Body of pancreas (tissue), 4 donors: ENCODE data around the gene CHST8. TPM values are rescaled to one million over a fixed set of nuclear protein-coding genes. Genes with fewer than 3 reads are reported as not detected.

ENCODE experiments used
- ATAC-seq: fragments of 150-250 bp; one replicate; pipeline ENCODE4 v1.9.1; 2016
- DNase-seq, 4 donors: peaks; one replicate each; pipeline ENCODE4 v3.0.0-alpha.2; 2019
- H3K27ac ChIP-seq, 4 donors: fragments of 200-600 bp; sonication (generic); 1 replicate in 3 of 4; 2 replicates in 1 of 4; pipeline versions ENCODE4 v1.5.1 to v1.6.1; 2016 to 2019; ENCODE audit warnings: mild to moderate bottlenecking in 1 of 4, mixed read lengths in 1 of 4, moderate library complexity in 1 of 4
- H3K27me3 ChIP-seq, 2 donors: fragments of 200-600 bp; sonication (generic); one replicate each; pipeline ENCODE4 v1.6.0; 2016; ENCODE audit warnings: mild to moderate bottlenecking in 1 of 2
- H3K36me3 ChIP-seq, 2 donors: fragments of 200-600 bp; sonication (generic); replicated peaks in 1 of 2; 2 replicates each; pipeline ENCODE4 v1.5.1; 2016; ENCODE audit warnings: low read depth in 2 of 2; ENCODE audit not compliant: insufficient read depth in 1 of 2
- H3K4me1 ChIP-seq: fragments of 200-600 bp; sonication (generic); one replicate; pipeline ENCODE4 v1.6.0; 2016
- H3K4me3 ChIP-seq, 2 donors: fragments of 200-600 bp; sonication (generic); 1 replicate in 1 of 2; 2 replicates in 1 of 2; pipeline ENCODE4 v1.5.1; 2016 to 2019
- H3K9me3 ChIP-seq, 3 donors: fragments of 200-600 bp; sonication (generic); 1 replicate in 2 of 3; 2 replicates in 1 of 3; pipeline ENCODE4 v1.5.1; 2016
- POLR2A ChIP-seq, 3 donors: fragments of 450-650 bp; IDR thresholded peaks; one replicate each; pipeline ENCODE4 v1.6.1; 2016; ENCODE audit warnings: antibody characterized with exemption in 3 of 3, mild to moderate bottlenecking in 2 of 3
- WGBS, 2 donors: methylation state at CpG; one replicate each; pipeline ENCODE4 v1.1.5; 2017; 5-methylcytosine and 5-hydroxymethylcytosine counted together
- intact Hi-C: fragments of 100-400 bp; cut with DNase I; formaldehyde crosslinking; loops from one replicate; pipeline ENCODE4 v1.15.1; 2023
- total RNA-seq, 2 donors: library from RNA; depleted of rRNA; stranded (reverse); fragments of >200 nt; gene quantifications; one replicate each; pipeline ENCODE4 v1.1.0, GENCODE V29; 2016
- TF ChIP-seq, protein P1 (sequence below), 7 experiments: fragments of 450-650 bp in 4 of 7; fragments of 200-600 bp in 3 of 7; sonication (generic) in 3 of 7; IDR thresholded peaks; one replicate each; pipeline ENCODE4 v1.5.1; 2016 to 2019; ENCODE audit warnings: antibody characterized with exemption in 7 of 7

CHST8 gene
- total RNA-seq, 2 donors from 2014 or later, result 0.26 TPM; not detected in 1

DNA sequence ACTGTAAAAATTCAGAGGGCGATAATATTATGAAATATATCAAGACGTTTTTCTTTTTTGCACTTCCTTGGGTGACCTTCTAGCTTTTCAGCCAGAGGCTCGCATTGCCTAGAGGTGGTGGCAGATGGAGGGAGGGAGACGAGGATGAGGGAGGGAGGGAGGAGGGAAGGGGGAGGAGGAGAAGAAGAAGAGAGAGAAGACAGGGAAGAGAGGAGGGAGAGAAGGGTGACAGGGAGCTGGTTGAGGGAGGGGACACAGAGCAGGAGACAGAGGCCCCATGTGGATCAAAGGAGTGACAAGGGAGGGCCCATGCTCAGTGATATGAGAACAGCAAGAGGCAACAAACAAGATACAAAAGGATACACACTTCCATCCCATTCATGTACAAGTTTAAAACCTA lies 166.9 kb downstream of the CHST8 start:
- H3K36me3 ChIP-seq, result no peaks in the 10 kb centered on the region
- DNase-seq (no peak), ATAC-seq (no peak)
- H3K9me3 ChIP-seq, result no peaks in the 10 kb centered on the region
- H3K4me1 ChIP-seq, result no peaks in the 10 kb centered on the region
- 47 to 60% methylated on average over 4 of the region's 4 CpGs for WGBS, 2 donors
- TF ChIP-seq POLR2A (IDR thresholded peaks at IDR 0.05), result no peak
- TF ChIP-seq, protein P1, sequence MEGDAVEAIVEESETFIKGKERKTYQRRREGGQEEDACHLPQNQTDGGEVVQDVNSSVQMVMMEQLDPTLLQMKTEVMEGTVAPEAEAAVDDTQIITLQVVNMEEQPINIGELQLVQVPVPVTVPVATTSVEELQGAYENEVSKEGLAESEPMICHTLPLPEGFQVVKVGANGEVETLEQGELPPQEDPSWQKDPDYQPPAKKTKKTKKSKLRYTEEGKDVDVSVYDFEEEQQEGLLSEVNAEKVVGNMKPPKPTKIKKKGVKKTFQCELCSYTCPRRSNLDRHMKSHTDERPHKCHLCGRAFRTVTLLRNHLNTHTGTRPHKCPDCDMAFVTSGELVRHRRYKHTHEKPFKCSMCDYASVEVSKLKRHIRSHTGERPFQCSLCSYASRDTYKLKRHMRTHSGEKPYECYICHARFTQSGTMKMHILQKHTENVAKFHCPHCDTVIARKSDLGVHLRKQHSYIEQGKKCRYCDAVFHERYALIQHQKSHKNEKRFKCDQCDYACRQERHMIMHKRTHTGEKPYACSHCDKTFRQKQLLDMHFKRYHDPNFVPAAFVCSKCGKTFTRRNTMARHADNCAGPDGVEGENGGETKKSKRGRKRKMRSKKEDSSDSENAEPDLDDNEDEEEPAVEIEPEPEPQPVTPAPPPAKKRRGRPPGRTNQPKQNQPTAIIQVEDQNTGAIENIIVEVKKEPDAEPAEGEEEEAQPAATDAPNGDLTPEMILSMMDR (IDR thresholded peaks at IDR 0.05), result no peak
- no peak overlapping the region for H3K4me3 ChIP-seq
- intact Hi-C loops, result no loop called here
- H3K27me3 ChIP-seq, result no peaks in the 10 kb centered on the region
- no peak overlapping the region for H3K27ac ChIP-seq

DNA sequence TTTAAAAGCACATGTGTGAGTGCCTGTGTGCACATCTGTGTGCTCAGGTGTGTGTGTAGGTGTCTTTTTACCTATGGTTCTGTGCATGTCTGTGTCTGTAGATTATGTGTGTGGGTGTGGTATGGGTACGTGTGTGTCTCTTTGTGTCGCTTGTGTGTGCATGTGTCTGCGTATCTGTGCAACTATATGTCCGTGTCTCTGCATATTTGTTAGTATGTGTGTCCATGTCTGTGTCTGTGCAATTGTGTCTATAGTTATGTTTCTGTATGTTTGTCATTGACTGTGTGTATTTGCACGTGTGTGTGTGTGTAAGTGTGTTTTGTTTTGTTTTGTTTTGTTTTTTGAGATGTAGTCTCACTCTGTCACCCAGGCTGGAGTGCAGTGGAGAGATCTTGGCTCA lies 167.6 kb downstream of the CHST8 start:
- TF ChIP-seq, protein P1 (IDR thresholded peaks at IDR 0.05), result no peak
- TF ChIP-seq POLR2A (IDR thresholded peaks at IDR 0.05), result no peak
- Histone ChIP-seq H3K36me3 (no peaks in the 10 kb centered on the region), H3K4me1 (no peaks in the 10 kb centered on the region), H3K27ac (no peak overlapping the region), H3K4me3 (no peak overlapping the region), H3K9me3 (no peaks in the 10 kb centered on the region), H3K27me3 (no peaks in the 10 kb centered on the region)
- intact Hi-C loops, result no loop called here
- no peak for ATAC-seq
- DNase-seq, result no peak
- WGBS, 2 donors, result 68 to 75% methylated on average over 5 of the region's 5 CpGs

DNA sequence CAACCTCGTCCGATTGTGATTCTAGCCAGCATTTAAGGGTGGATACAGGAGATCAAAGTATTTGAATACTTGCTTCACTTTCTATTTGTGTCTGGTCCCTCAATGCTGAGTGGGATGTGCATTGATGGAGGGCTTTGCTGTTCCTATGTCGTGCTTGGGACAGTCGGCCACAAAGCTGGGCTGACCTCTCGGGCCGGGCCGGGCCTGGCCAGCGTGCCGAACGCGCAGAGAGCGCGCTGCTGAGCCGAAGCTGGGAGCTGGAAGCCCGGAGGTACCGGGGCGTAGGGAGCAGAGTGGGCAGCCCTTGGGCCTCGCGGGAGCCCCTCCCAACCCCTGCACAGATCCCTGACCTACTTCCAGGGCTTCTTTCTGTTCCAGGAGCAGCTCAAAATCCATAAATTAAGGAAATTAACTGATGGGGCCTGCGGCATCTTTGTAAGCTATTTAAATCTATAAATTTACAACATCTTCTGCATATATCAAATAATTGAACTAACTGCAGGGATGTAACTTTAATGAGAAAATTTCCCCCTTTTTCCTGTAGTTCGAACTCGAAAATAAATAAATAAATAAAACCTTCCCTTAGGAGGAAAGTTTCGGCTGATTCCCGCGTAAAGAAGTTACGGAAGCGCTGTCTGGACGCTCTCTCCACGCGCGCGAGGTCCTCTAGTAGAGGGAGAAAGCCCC lies 173.1 kb downstream of the CHST8 start:
- H3K9me3 ChIP-seq, result no peaks in the 10 kb centered on the region
- DNase-seq (no peak), ATAC-seq (no peak)
- H3K4me3 ChIP-seq, result peak overlapping the region in 1 of 2 donors; percentile 70
- WGBS, 2 donors, result 21 to 29% methylated on average over 25 to 32 of the region's 32 CpGs
- H3K27me3 ChIP-seq, result no peaks in the 10 kb centered on the region
- no peaks in the 10 kb centered on the region for H3K36me3 ChIP-seq
- intact Hi-C loops, result no loop called here
- peaks cover 32% of the 10 kb centered on the region for H3K4me1 ChIP-seq
- TF ChIP-seq, protein P1 (IDR thresholded peaks at IDR 0.05), result no peak
- no peak for TF ChIP-seq POLR2A (IDR thresholded peaks at IDR 0.05)
- peak overlapping the region; percentile 87 to 94 (median 91) for H3K27ac ChIP-seq

DNA sequence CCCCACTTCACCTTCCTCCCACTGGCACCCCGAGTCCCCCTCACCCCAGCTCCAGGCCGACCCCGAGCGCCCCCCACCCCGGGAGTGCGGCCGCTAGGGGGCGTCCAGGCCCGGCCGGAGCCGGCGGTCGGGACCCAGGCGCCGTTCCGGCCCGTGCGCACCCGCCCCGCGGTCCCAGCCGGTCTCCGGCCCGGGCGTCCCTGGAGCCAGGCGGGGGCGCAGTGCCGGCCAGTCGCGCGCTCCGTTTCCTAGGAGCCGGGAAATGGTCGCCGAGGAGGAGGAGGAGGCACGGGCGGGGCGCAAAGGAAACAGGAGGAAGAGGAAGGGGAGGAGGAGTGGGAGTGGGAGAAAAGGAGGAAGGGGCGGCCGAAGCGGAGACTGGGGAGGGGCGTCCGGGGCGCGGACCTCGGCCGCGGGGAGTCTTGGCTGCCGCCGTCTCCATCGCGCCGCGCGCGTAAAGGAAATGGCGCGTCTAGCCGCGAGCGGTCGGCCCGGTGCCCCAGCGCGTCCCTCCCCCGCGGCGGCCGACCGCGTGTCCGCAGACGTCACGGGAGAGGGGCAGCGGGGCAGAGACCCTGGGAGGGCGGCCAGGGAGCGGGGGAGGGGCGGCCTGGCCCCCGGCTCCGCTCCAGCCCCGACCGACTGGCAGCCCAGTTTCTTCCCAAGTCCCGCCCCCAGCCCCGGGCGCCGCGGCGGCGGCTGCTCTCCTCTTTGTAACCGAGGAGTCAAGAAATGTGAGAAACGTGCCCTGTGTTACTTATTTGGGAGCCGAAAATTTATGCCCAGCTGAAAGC lies 173.8 kb downstream of the CHST8 start:
- Histone ChIP-seq H3K27me3 (no peaks in the 10 kb centered on the region), H3K4me3 (peak overlapping the region; percentile 70 to 77), H3K4me1 (peaks cover 32% of the 10 kb centered on the region), H3K36me3 (no peaks in the 10 kb centered on the region), H3K9me3 (no peaks in the 10 kb centered on the region), H3K27ac (peak overlapping the region; percentile 87 to 94 (median 91))
- intact Hi-C loops, result no loop called here
- peak; percentile 82 to 87 (median 85) for DNase-seq
- ATAC-seq, result peak; percentile 81
- 1 to 2% methylated on average over 35 to 90 of the region's 92 CpGs for WGBS, 2 donors
- TF ChIP-seq, protein P1 (IDR thresholded peaks at IDR 0.05), result peak; percentile 51 to 88 (median 80)
- TF ChIP-seq POLR2A (IDR thresholded peaks at IDR 0.05), result peak; percentile 48 to 79 (median 77)
